PC-3 (cell line): ENCODE results near the gene ATXN7L2.

Source experiments
- CTCF ChIP-seq: fragments of 300-600 bp; sonication (generic); conservative IDR thresholded peaks from 2 replicates; pipeline ENCODE4 v1.5.1; 2017; ENCODE audit warnings: antibody characterized with exemption, low read depth, mild to moderate bottlenecking, low read length
- EZH2 ChIP-seq: fragments of 300-600 bp; sonication (generic); IDR thresholded peaks from one replicate; pipeline ENCODE4 v1.6.1; 2017; ENCODE audit warnings: antibody characterized with exemption, mild to moderate bottlenecking, low read length; ENCODE audit not compliant: unreplicated experiment
- EZH2phosphoT487 ChIP-seq: fragments of 300-600 bp; sonication (generic); IDR thresholded peaks from 2 replicates; pipeline ENCODE4 v1.6.1; 2018; ENCODE audit warnings: mild to moderate bottlenecking, antibody characterized with exemption, low read length, borderline replicate concordance

- TF ChIP-seq CTCF (no peak), EZH2phosphoT487 (no peak), EZH2 (no peak)
Observed at GRCh38 chr1:109454497-109455133, 29.1 kb upstream of the ATXN7L2 start.
